ENCODE results near the gene MAX.

MAX gene

GRCh38 chr14:65080960-65081747, 21.2 kb downstream of the MAX start:
- Histone ChIP-seq H3K36me3 (ENCODE audit: insufficient read depth, low read depth, low read length) (peaks cover 77% of the 10 kb centered on the region), H3K27ac (ENCODE audit: low read length) (no peak overlapping the region), H3K27me3 (ENCODE audit: insufficient read depth, low read length) (no peaks in the 10 kb centered on the region), H3K4me1 (ENCODE audit: insufficient read depth, low read length) (no peaks in the 10 kb centered on the region; the same call in 1 of the 2 replicates), H3K4me3 (ENCODE audit: low read length) (no peak overlapping the region), H3K9me3 (ENCODE audit: insufficient read depth, low read depth, low read length) (peaks cover 5% of the 10 kb centered on the region), H3K9ac (ENCODE audit: low read depth, low read length) (no peak overlapping the region)

GRCh38 chr14:65079768-65080167, 22.5 kb downstream of the MAX start:
- H3K9ac ChIP-seq (ENCODE audit: low read depth, low read length): no peak overlapping the region
- H3K36me3 ChIP-seq (ENCODE audit: insufficient read depth, low read depth, low read length): peaks cover 78% of the 10 kb centered on the region
- H3K4me3 ChIP-seq (ENCODE audit: low read length): no peak overlapping the region
- no peaks in the 10 kb centered on the region; the same call in 1 of the 2 replicates for H3K4me1 ChIP-seq (ENCODE audit: insufficient read depth, low read length)
- no peak overlapping the region for H3K27ac ChIP-seq (ENCODE audit: low read length)
- H3K9me3 ChIP-seq (ENCODE audit: insufficient read depth, low read depth, low read length): no peaks in the 10 kb centered on the region
- no peaks in the 10 kb centered on the region for H3K27me3 ChIP-seq (ENCODE audit: insufficient read depth, low read length)

GRCh38 chr14:65079201-65079600, 23.1 kb downstream of the MAX start:
- Histone ChIP-seq H3K4me1 (ENCODE audit: insufficient read depth, low read length) (no peaks in the 10 kb centered on the region; the same call in 1 of the 2 replicates), H3K27me3 (ENCODE audit: insufficient read depth, low read length) (no peaks in the 10 kb centered on the region), H3K36me3 (ENCODE audit: insufficient read depth, low read depth, low read length) (peaks cover 80% of the 10 kb centered on the region), H3K9me3 (ENCODE audit: insufficient read depth, low read depth, low read length) (no peaks in the 10 kb centered on the region), H3K4me3 (ENCODE audit: low read length) (no peak overlapping the region), H3K9ac (ENCODE audit: low read depth, low read length) (no peak overlapping the region), H3K27ac (ENCODE audit: low read length) (no peak overlapping the region)

- H3K9ac ChIP-seq (ENCODE audit: low read depth, low read length): no peak overlapping the region
- no peaks in the 10 kb centered on the region for H3K9me3 ChIP-seq (ENCODE audit: insufficient read depth, low read depth, low read length)
- no peak overlapping the region for H3K4me3 ChIP-seq (ENCODE audit: low read length)
- H3K27ac ChIP-seq (ENCODE audit: low read length): no peak overlapping the region
- no peaks in the 10 kb centered on the region for H3K4me1 ChIP-seq (ENCODE audit: insufficient read depth, low read length)
- H3K27me3 ChIP-seq (ENCODE audit: insufficient read depth, low read length): no peaks in the 10 kb centered on the region
- peaks cover 78% of the 10 kb centered on the region for H3K36me3 ChIP-seq (ENCODE audit: insufficient read depth, low read depth, low read length)
These were observed 25.0 kb downstream of the MAX start for GRCh38 chr14:65077318-65077717.

GRCh38 chr14:65075628-65076325, 26.5 kb downstream of the MAX start:
- no peaks in the 10 kb centered on the region for H3K9me3 ChIP-seq (ENCODE audit: insufficient read depth, low read depth, low read length)
- no peaks in the 10 kb centered on the region for H3K27me3 ChIP-seq (ENCODE audit: insufficient read depth, low read length)
- H3K9ac ChIP-seq (ENCODE audit: low read depth, low read length): no peak overlapping the region
- no peaks in the 10 kb centered on the region for H3K4me1 ChIP-seq (ENCODE audit: insufficient read depth, low read length)
- no peak overlapping the region for H3K4me3 ChIP-seq (ENCODE audit: low read length)
- no peak overlapping the region for H3K27ac ChIP-seq (ENCODE audit: low read length)
- peaks cover 66% of the 10 kb centered on the region for H3K36me3 ChIP-seq (ENCODE audit: insufficient read depth, low read depth, low read length)

GRCh38 chr14:65074449-65075150, 27.7 kb downstream of the MAX start:
- Histone ChIP-seq H3K27me3 (ENCODE audit: insufficient read depth, low read length) (no peaks in the 10 kb centered on the region), H3K4me1 (ENCODE audit: insufficient read depth, low read length) (no peaks in the 10 kb centered on the region), H3K27ac (ENCODE audit: low read length) (no peak overlapping the region), H3K9ac (ENCODE audit: low read depth, low read length) (no peak overlapping the region), H3K4me3 (ENCODE audit: low read length) (no peak overlapping the region), H3K9me3 (ENCODE audit: insufficient read depth, low read depth, low read length) (no peaks in the 10 kb centered on the region), H3K36me3 (ENCODE audit: insufficient read depth, low read depth, low read length) (peaks cover 63% of the 10 kb centered on the region)

- Histone ChIP-seq H3K27ac (ENCODE audit: low read length) (no peak overlapping the region), H3K9me3 (ENCODE audit: insufficient read depth, low read depth, low read length) (no peaks in the 10 kb centered on the region), H3K9ac (ENCODE audit: low read depth, low read length) (no peak overlapping the region), H3K4me3 (ENCODE audit: low read length) (no peak overlapping the region), H3K36me3 (ENCODE audit: insufficient read depth, low read depth, low read length) (peaks cover 58% of the 10 kb centered on the region), H3K27me3 (ENCODE audit: insufficient read depth, low read length) (no peaks in the 10 kb centered on the region), H3K4me1 (ENCODE audit: insufficient read depth, low read length) (no peaks in the 10 kb centered on the region)
These were observed 28.6 kb downstream of the MAX start for GRCh38 chr14:65073605-65074201.

GRCh38 chr14:65072937-65073336, 29.4 kb downstream of the MAX start:
- no peaks in the 10 kb centered on the region for H3K4me1 ChIP-seq (ENCODE audit: insufficient read depth, low read length)
- no peaks in the 10 kb centered on the region for H3K9me3 ChIP-seq (ENCODE audit: insufficient read depth, low read depth, low read length)
- H3K4me3 ChIP-seq (ENCODE audit: low read length): no peak overlapping the region
- no peak overlapping the region for H3K9ac ChIP-seq (ENCODE audit: low read depth, low read length)
- H3K27me3 ChIP-seq (ENCODE audit: insufficient read depth, low read length): no peaks in the 10 kb centered on the region
- H3K36me3 ChIP-seq (ENCODE audit: insufficient read depth, low read depth, low read length): peaks cover 55% of the 10 kb centered on the region
- no peak overlapping the region for H3K27ac ChIP-seq (ENCODE audit: low read length)

- Histone ChIP-seq H3K27ac (ENCODE audit: low read length) (no peak overlapping the region), H3K4me3 (ENCODE audit: low read length) (no peak overlapping the region), H3K36me3 (ENCODE audit: insufficient read depth, low read depth, low read length) (peaks cover 48% of the 10 kb centered on the region)
These were observed 30.1 kb downstream of the MAX start for GRCh38 chr14:65072256-65072655.

GRCh38 chr14:65071544-65071943, 30.8 kb downstream of the MAX start:
- H3K9ac ChIP-seq (ENCODE audit: low read depth, low read length): no peak overlapping the region

More at GRCh38 chr14:65072256-65072655, 30.1 kb downstream of the MAX start:
- H3K9ac ChIP-seq (ENCODE audit: low read depth, low read length): no peak overlapping the region
- H3K27me3 ChIP-seq (ENCODE audit: insufficient read depth, low read length): no peaks in the 10 kb centered on the region
- H3K9me3 ChIP-seq (ENCODE audit: insufficient read depth, low read depth, low read length): no peaks in the 10 kb centered on the region
- H3K4me1 ChIP-seq (ENCODE audit: insufficient read depth, low read length): no peaks in the 10 kb centered on the region

GRCh38 chr14:65070471-65070976, 31.8 kb downstream of the MAX start:
- Histone ChIP-seq H3K27me3 (ENCODE audit: insufficient read depth, low read length) (no peaks in the 10 kb centered on the region), H3K4me1 (ENCODE audit: insufficient read depth, low read length) (no peaks in the 10 kb centered on the region), H3K9me3 (ENCODE audit: insufficient read depth, low read depth, low read length) (no peaks in the 10 kb centered on the region), H3K27ac (ENCODE audit: low read length) (no peak overlapping the region), H3K36me3 (ENCODE audit: insufficient read depth, low read depth, low read length) (peaks cover 32% of the 10 kb centered on the region), H3K9ac (ENCODE audit: low read depth, low read length) (no peak overlapping the region), H3K4me3 (ENCODE audit: low read length) (no peak overlapping the region)

More at GRCh38 chr14:65071544-65071943, 30.8 kb downstream of the MAX start:
- no peak overlapping the region for H3K27ac ChIP-seq (ENCODE audit: low read length)
- no peaks in the 10 kb centered on the region for H3K27me3 ChIP-seq (ENCODE audit: insufficient read depth, low read length)
- no peaks in the 10 kb centered on the region for H3K9me3 ChIP-seq (ENCODE audit: insufficient read depth, low read depth, low read length)
- no peaks in the 10 kb centered on the region for H3K4me1 ChIP-seq (ENCODE audit: insufficient read depth, low read length)
- H3K4me3 ChIP-seq (ENCODE audit: low read length): no peak overlapping the region
- H3K36me3 ChIP-seq (ENCODE audit: insufficient read depth, low read depth, low read length): peaks cover 41% of the 10 kb centered on the region
